DOHH2 (cell line): ENCODE measurements around the gene CENPP.

Source experiments
- H3F3A ChIP-seq: fragments of 200-600 bp; sonication (generic), shearing (Covaris generic); 2 replicates; pipeline ENCODE4 v1.6.0; 2016; ENCODE audit warnings: antibody characterized with exemption, mild to moderate bottlenecking; ENCODE audit not compliant: control insufficient read depth, insufficient read depth
- H3K27ac ChIP-seq: fragments of 200-600 bp; sonication (generic); 2 replicates; pipeline ENCODE4 v1.5.1; 2014; ENCODE audit warnings: low read depth, mild to moderate bottlenecking, low read length, moderate library complexity
- H3K27me3 ChIP-seq: fragments of 200-600 bp; sonication (generic); 2 replicates; pipeline ENCODE4 v1.6.1; 2014; ENCODE audit warnings: mild to moderate bottlenecking, low read length, mixed read lengths; ENCODE audit not compliant: control insufficient read depth
- H3K36me3 ChIP-seq: fragments of 200-600 bp; sonication (generic); 2 replicates; pipeline ENCODE4 v1.6.1; 2014; ENCODE audit warnings: mild to moderate bottlenecking, low read length, moderate library complexity, mixed read lengths; ENCODE audit not compliant: control insufficient read depth
- H3K4me1 ChIP-seq: fragments of 200-600 bp; sonication (generic); 2 replicates; pipeline ENCODE4 v1.6.1; 2014; ENCODE audit warnings: mild to moderate bottlenecking, low read length, mixed read lengths; ENCODE audit not compliant: control insufficient read depth
- H3K4me2 ChIP-seq: fragments of 200-600 bp; sonication (generic); 2 replicates; pipeline ENCODE4 v1.6.0; 2014; ENCODE audit warnings: mild to moderate bottlenecking, low read length, moderate library complexity
- H3K4me3 ChIP-seq: fragments of 200-600 bp; sonication (generic); 2 replicates; pipeline ENCODE4 v1.5.1; 2014; ENCODE audit warnings: mild to moderate bottlenecking, low read length, mixed read lengths
- H3K79me2 ChIP-seq: fragments of 200-600 bp; sonication (generic); 2 replicates; pipeline ENCODE4 v1.6.1; 2014; ENCODE audit warnings: mild to moderate bottlenecking, low read length, mixed read lengths; ENCODE audit not compliant: control insufficient read depth
- H3K9me2 ChIP-seq: fragments of 200-600 bp; sonication (generic); replicated peaks from 2 replicates; pipeline ENCODE4 v1.6.1; 2014; ENCODE audit warnings: mild to moderate bottlenecking, low read length, mixed read lengths; ENCODE audit not compliant: control insufficient read depth
- H3K9me3 ChIP-seq: fragments of 200-600 bp; sonication (generic); 2 replicates; pipeline ENCODE4 v1.6.1; 2014; ENCODE audit warnings: antibody characterized with exemption, low read length, mixed read lengths; ENCODE audit not compliant: control insufficient read depth, insufficient read depth
- H4K20me1 ChIP-seq: fragments of 200-600 bp; sonication (generic); 2 replicates; pipeline ENCODE4 v1.6.0; 2014; ENCODE audit warnings: low read depth, mild to moderate bottlenecking, antibody characterized with exemption, low read length, moderate library complexity; ENCODE audit not compliant: control insufficient read depth, insufficient read depth
- CTCF ChIP-seq: fragments of 200-600 bp; sonication (generic); IDR thresholded peaks from one replicate; pipeline ENCODE4 v1.5.1; 2014; ENCODE audit warnings: antibody characterized with exemption, mild to moderate bottlenecking, low read depth, low read length; ENCODE audit not compliant: poor library complexity, severe bottlenecking
- EZH2phosphoT487 ChIP-seq: fragments of 200-600 bp; sonication (generic); IDR thresholded peaks from 2 replicates; pipeline ENCODE4 v1.6.1; 2017; ENCODE audit warnings: borderline replicate concordance, mild to moderate bottlenecking, antibody characterized with exemption, low read length, moderate library complexity, mixed read lengths

The CENPP gene

GRCh38 chr9:92328225-92328624 lies 2.5 kb downstream of the CENPP start:
- no peak overlapping the region for H3K27ac ChIP-seq
- H3K9me3 ChIP-seq = no peaks in the 10 kb centered on the region
- no peak overlapping the region for H3K4me3 ChIP-seq
- no peaks in the 10 kb centered on the region for H3K27me3 ChIP-seq
- peaks cover 27% of the 10 kb centered on the region for H3K36me3 ChIP-seq
- H3K4me2 ChIP-seq = 0 out of 2 replicates have a peak overlapping the region, but pooled peaks have one; percentile 63
- H3K79me2 ChIP-seq = peaks cover 73% of the 10 kb centered on the region
- H3K9me2 ChIP-seq = no peaks in the 10 kb centered on the region
- H3K4me1 ChIP-seq = peaks cover 27% of the 10 kb centered on the region
- TF ChIP-seq CTCF = peak; percentile 13
- TF ChIP-seq EZH2phosphoT487 = no peak
- no peaks in the 10 kb centered on the region for H4K20me1 ChIP-seq
- no peaks in the 10 kb centered on the region for H3F3A ChIP-seq

DNA sequence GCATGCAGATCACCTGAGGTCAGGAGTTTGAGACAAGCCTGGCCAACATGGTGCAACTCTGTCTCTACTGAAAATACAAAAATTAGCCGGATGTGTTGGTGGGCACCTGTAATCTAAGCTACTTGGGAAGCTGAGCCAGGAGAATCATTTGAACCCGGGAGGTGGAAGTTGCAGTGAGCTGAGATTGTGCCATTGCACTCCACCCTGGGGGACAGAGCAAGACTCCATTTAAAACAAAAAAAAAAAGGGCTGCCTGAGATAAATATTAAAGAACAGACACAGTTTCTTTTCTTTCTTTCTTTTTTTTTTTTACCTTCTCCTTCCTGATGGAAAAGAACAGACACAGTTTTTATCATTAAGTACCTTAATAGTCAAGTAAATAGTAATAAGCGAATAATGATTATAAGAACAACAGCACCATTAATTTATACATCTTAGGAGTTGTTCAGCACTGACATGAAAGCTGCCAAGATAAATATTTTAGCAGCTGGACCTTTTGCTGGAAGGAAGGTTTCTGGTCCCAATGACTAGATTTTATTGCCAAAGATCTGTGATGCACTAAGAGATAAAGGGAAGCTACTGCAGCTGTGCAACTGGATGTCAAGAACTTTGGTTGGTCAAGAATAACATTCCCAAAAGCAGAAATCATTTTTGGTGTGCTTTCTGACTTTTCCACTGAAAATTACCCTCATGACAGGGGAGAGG lies 7.0 kb downstream of the CENPP start:
- Histone ChIP-seq H3K27ac (no peak overlapping the region), H3K9me3 (no peaks in the 10 kb centered on the region), H3K79me2 (peaks cover 31% of the 10 kb centered on the region), H3K27me3 (no peaks in the 10 kb centered on the region), H3K9me2 (no peaks in the 10 kb centered on the region), H3K4me1 (peaks cover 3% of the 10 kb centered on the region), H4K20me1 (no peaks in the 10 kb centered on the region), H3F3A (no peaks in the 10 kb centered on the region), H3K4me2 (no peak overlapping the region), H3K36me3 (peaks cover 36% of the 10 kb centered on the region), H3K4me3 (no peak overlapping the region)
- TF ChIP-seq CTCF (no peak), EZH2phosphoT487 (no peak)

DNA sequence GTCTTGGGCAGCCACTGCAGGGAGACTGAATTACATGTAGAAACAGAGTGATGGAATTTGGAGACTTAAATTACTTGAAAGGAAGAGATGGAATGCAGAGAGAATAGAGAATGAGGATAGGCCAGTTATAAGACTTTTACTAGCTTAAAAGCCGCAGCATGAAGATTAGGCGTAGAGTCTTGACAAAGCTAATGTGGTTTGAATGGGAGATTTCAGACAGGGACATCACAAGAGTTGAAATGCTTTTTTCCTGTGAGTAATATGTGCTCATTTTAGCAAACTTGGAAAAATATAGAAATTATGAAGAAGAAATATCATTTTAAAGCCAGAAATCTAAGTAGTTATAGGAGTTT lies 7.5 kb downstream of the CENPP start:
- Histone ChIP-seq H3K36me3 (peaks cover 42% of the 10 kb centered on the region), H3K27me3 (no peaks in the 10 kb centered on the region), H3K9me2 (no peaks in the 10 kb centered on the region), H3F3A (no peaks in the 10 kb centered on the region), H3K4me1 (no peaks in the 10 kb centered on the region; the same call in 1 of the 2 replicates), H3K9me3 (no peaks in the 10 kb centered on the region), H3K4me2 (no peak overlapping the region), H4K20me1 (no peaks in the 10 kb centered on the region), H3K4me3 (no peak overlapping the region), H3K27ac (no peak overlapping the region), H3K79me2 (peaks cover 26% of the 10 kb centered on the region)
- TF ChIP-seq CTCF = no peak
- TF ChIP-seq EZH2phosphoT487 = no peak
